ENCODE results near the gene SEZ6L. TPM values are rescaled to one million over a fixed set of nuclear protein-coding genes. Genes with fewer than 3 reads are reported as not detected.

The SEZ6L gene
- polyA plus RNA-seq, 1 donor (not counting 4 experiments of a cell fraction or from before 2014, with no cell fraction given) = not detected

- no peak for FAIRE-seq
- H3K4me1 ChIP-seq (ENCODE audit: control insufficient read depth, extremely low read depth, insufficient read depth, low read length) = no peaks in the 10 kb centered on the region
- no peaks in the 10 kb centered on the region for H3K79me2 ChIP-seq (ENCODE audit: control insufficient read depth, insufficient read depth, low read length)
- no peaks in the 10 kb centered on the region for H3K9me1 ChIP-seq (ENCODE audit: control insufficient read depth, extremely low read depth, insufficient read depth, low read length)
- H4K20me1 ChIP-seq (ENCODE audit: control insufficient read depth, extremely low read depth, insufficient read depth, low read length) = no peaks in the 10 kb centered on the region
- H2AFZ ChIP-seq (ENCODE audit: control insufficient read depth, low read length) = no peak overlapping the region
- H3K36me3 ChIP-seq (ENCODE audit: control insufficient read depth in 2 of 2, extremely low read depth in 1 of 2, insufficient read depth in 2 of 2, low read length in 2 of 2) = no peaks in the 10 kb centered on the region
- TF ChIP-seq CTCF (optimal IDR thresholded peaks at IDR 0.05 in 1 of 3, IDR thresholded peaks at IDR 0.05 in 1 of 3, conservative IDR thresholded peaks at IDR 0.05 in 1 of 3; ENCODE audit: extremely low read depth in 1 of 3, insufficient read depth in 2 of 3, low read length in 3 of 3) (no peak), EZH2 (IDR thresholded peaks at IDR 0.05; ENCODE audit: low read length) (no peak)
- no peak overlapping the region for H3K27ac ChIP-seq (ENCODE audit: control insufficient read depth, insufficient read depth, low read length)
- no peak overlapping the region for H3K9ac ChIP-seq (ENCODE audit: control insufficient read depth, extremely low read depth, insufficient read depth, low read length)
- H3K27me3 ChIP-seq (ENCODE audit: control insufficient read depth, extremely low read depth, insufficient read depth, low read length) = peaks cover 12% of the 10 kb centered on the region
- no peak overlapping the region for H3K4me2 ChIP-seq (ENCODE audit: control insufficient read depth, extremely low read depth, insufficient read depth, low read depth, low read length)
- no peaks in the 10 kb centered on the region for H3K9me3 ChIP-seq (ENCODE audit: control insufficient read depth, low read depth, low read length)
- no peak for DNase-seq (ENCODE audit: low read depth, low spot score)
- dilution Hi-C loops (cut with MboI; ENCODE audit: extremely low pct_ligation_motif_present, low sequenced_read_pairs) = no loop called here
- H3K4me3 ChIP-seq (ENCODE audit: control insufficient read depth in 2 of 3, extremely low read depth in 1 of 3, insufficient read depth in 2 of 3, low read depth in 1 of 3, low read length in 3 of 3) = no peak overlapping the region
These were observed 144.9 kb downstream of the SEZ6L start for GRCh38 chr22:26314171-26314570.

- DNase-seq (ENCODE audit: low read depth, low spot score) = no peak
- Histone ChIP-seq H3K79me2 (ENCODE audit: control insufficient read depth, insufficient read depth, low read length) (no peaks in the 10 kb centered on the region), H3K27ac (ENCODE audit: control insufficient read depth, insufficient read depth, low read length) (no peak overlapping the region), H3K4me2 (ENCODE audit: control insufficient read depth, extremely low read depth, insufficient read depth, low read depth, low read length) (no peak overlapping the region), H4K20me1 (ENCODE audit: control insufficient read depth, extremely low read depth, insufficient read depth, low read length) (no peaks in the 10 kb centered on the region), H3K9me1 (ENCODE audit: control insufficient read depth, extremely low read depth, insufficient read depth, low read length) (no peaks in the 10 kb centered on the region), H3K9me3 (ENCODE audit: control insufficient read depth, low read depth, low read length) (no peaks in the 10 kb centered on the region), H3K4me1 (ENCODE audit: control insufficient read depth, extremely low read depth, insufficient read depth, low read length) (no peaks in the 10 kb centered on the region), H3K36me3 (ENCODE audit: control insufficient read depth in 2 of 2, extremely low read depth in 1 of 2, insufficient read depth in 2 of 2, low read length in 2 of 2) (no peaks in the 10 kb centered on the region), H3K9ac (ENCODE audit: control insufficient read depth, extremely low read depth, insufficient read depth, low read length) (no peak overlapping the region), H2AFZ (ENCODE audit: control insufficient read depth, low read length) (no peak overlapping the region), H3K4me3 (ENCODE audit: control insufficient read depth in 2 of 3, extremely low read depth in 1 of 3, insufficient read depth in 2 of 3, low read depth in 1 of 3, low read length in 3 of 3) (no peak overlapping the region), H3K27me3 (ENCODE audit: control insufficient read depth, extremely low read depth, insufficient read depth, low read length) (peaks cover 12% of the 10 kb centered on the region)
- dilution Hi-C loops (cut with MboI; ENCODE audit: extremely low pct_ligation_motif_present, low sequenced_read_pairs) = no loop called here
- FAIRE-seq = no peak
- no peak for TF ChIP-seq EZH2 (IDR thresholded peaks at IDR 0.05; ENCODE audit: low read length)
- TF ChIP-seq CTCF (optimal IDR thresholded peaks at IDR 0.05 in 1 of 3, IDR thresholded peaks at IDR 0.05 in 1 of 3, conservative IDR thresholded peaks at IDR 0.05 in 1 of 3; ENCODE audit: extremely low read depth in 1 of 3, insufficient read depth in 2 of 3, low read length in 3 of 3) = no peak
These were observed 145.4 kb downstream of the SEZ6L start for GRCh38 chr22:26314656-26315055.
